ENCODE data around the gene ACAP1.

- no peak for TF ChIP-seq CTCF (IDR thresholded peaks at IDR 0.05; ENCODE audit: low read length)
- no peak for TF ChIP-seq EZH2 (IDR thresholded peaks at IDR 0.05; ENCODE audit: borderline replicate concordance, low read length)
Observed at GRCh38 chr17:7389924-7390910, 53.9 kb downstream of the ACAP1 start.
